GM18867 (cell line): ENCODE data around the gene PKP4.

ENCODE experiments used
- ATAC-seq: cut with Tn5 transposase; IDR thresholded peaks from one replicate; pipeline ENCODE4 v1.9.1; 2021; ENCODE audit warnings: mild to moderate bottlenecking, moderate library complexity; ENCODE audit not compliant: unreplicated experiment

The PKP4 gene

DNA sequence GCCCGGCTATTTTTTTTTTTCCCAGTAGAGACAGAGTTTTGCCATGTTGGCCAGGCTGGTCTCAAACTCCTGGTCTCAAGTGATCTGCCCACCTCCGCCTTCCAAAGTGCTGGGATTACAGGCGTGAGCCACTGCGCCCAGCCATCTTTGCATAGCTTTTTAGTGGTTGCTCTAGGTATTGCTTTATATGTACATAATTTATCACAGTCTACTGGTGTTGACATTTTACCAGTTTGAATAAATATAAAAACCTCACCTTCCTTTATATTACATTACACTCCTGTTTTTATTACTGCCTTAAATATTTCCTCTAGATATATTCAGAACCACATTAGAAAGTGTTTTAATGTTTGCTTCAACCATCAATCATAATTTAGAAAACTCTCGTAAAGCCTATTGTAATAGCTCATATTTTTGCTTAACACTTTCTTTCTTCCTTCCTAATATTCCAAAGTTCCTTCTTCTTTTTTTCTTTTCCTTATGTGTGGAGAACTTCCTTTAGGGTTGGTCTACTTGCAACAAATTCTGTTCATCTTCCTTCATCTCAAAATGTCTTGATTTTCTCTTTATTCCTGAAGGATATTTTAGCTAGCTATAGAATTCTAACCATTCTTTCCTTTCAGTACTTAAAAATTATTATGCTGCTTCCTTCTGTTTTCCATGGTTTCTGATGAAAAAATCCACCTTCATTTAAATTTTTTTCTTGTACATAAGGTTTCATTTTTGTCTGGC lies 256.2 kb downstream of the PKP4 start:
- ATAC-seq, result no peak

DNA sequence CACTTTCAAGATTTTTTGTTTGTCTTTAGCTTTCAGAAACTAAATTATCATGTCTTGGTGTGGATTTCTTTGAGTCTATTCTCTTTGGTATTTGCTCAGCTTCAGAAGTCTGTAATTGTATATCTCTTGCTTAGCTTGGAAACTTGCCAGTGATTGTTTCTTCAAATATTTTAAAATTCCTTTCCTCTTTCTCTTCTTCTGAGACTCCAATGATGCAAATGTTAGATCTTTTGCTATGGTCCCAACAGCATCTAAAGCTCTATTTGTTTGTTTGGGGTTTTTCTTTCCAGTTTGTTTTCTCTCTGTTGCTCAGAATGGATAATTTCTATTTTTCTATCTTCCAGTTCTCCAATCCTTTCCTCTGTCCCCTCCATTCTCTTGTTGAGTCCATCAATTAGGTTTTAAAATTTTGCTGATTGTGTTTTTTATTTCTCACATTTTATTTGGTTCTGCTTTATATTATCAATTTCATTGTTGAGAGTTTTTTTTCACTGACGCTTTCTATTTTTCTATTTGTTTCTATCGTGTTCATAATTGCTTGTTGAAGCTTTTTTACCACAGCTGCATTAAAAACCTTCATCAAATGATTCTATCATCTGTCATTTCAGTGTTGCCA lies 256.9 kb downstream of the PKP4 start:
- no peak for ATAC-seq

GRCh38 chr2:158714420-158714819 lies 257.7 kb downstream of the PKP4 start:
- ATAC-seq, result no peak

DNA sequence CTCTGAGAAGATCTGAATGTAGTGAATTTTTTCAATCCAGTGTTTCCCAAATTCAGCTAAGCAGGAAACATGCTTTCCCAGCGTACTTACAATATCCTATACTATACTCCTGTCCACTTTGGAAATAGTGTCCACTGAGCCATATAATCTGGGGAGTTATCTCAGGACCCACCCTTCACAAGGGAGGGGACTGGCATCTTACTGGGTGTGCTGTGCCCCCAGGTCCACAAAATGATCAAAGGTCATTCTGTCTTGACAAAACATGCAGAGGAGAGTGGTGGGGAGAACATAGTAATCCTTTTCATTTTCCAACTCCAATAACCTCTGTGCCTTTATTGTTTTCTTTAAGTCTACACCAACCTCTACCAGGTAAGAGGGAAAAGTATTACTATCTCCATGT lies 258.6 kb downstream of the PKP4 start:
- no peak for ATAC-seq

DNA sequence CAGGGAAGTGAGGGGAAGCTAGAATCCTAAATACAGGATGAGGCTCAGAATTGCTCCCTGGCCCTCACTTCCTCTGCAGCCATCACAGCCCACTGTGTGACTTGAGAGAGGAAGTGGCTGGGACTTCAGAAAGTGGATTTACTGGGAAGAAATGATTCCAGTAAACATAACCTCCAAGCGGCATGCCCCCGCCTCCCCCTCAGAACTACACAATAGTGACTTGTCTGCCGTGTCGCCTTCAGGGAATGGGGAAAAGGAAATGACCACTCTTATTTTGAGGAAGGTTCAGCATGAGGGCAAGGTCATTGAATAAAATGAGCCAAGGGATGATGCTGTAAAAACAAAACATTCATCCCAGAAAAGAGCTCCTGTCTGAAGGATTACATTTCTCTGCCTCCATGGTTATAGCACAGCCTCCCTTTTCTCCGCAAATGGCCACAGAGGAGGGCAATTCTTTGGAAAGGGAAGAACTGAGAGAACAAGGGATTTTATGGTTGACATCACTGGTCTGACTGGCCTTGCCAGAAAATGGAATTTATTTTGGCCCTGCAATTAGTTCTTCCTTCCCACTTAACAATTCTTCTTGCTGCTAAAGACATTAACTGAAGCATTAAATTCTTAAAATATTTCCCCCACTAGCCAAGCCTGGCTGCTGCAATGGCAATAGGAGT lies 259.5 kb downstream of the PKP4 start:
- no peak for ATAC-seq

GRCh38 chr2:158716921-158717320 lies 260.2 kb downstream of the PKP4 start:
- no peak for ATAC-seq

DNA sequence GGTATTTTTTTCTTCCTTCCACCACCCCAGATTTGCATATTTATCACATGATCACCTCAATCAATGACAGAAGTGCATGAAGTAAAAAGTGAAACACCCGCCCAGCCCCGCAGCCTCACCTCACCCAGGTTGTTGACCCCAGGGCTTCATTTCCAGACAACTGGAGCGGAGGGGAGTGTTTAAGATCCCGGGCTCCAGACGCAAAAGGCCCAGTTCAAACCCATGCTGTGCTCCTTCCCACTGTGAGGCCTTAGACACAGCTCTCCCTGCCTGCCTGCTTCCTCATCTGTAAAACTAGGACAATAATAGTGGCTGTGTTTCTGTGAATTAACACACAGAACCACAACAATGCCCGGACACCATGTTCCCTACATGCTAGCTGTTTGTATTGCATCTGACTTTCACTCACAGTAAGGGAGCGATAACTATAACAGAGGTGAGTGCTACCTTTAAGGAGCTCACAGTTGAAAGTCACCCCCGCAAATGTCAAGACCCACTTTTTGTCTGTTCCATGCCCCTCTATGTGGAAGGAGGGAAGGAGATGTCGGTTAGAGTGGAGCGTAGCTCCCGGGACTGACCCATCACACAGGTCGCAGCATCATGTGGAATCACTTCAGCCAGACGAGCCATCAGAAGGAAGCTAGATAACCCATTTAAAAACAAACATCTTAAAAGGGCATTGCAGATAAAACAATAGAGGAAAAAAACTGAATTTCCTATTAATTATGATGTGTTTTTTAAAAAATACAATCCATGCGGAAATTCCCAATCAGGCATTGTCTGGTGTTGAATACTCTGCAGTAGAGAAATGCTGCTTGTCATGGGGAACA lies 260.8 kb downstream of the PKP4 start:
- ATAC-seq, result no peak

DNA sequence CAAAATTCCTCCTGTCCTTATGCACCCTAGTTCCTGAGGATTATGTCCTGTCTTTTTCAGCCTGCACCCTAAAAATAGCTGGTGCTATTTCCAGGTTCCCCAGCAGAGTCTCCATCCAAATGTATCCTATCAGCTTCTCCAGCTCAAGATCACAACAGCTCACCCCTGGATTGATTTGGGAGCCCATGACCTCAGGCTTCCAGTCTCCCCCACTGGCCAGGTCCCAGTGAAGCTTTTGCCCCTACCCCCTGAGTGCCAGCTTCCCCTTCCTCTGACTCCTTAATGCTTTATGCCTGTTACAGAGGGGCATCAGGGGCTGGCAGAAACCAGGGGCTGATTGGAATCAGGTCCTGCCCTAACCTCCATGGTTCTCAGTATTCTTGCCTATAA lies 261.4 kb downstream of the PKP4 start:
- no peak for ATAC-seq

DNA sequence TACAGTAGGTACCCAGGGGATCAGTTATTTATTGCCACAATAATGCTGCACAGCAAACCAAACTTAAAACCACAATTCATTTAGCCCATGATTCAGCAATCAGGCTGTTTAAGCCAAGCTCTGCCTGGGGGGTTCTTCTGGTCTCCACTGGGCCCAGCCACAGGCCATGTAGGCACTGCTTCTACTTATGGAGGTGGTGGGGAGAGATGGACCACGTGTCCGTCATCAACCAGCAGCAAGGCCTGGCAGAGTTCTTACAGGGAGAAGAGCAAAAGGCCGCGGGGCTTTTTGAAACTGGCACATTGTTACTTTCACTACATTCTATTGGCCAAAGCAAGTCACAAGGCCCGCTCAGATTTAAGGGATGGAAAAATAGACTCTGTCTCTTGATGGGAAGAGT lies 262.1 kb downstream of the PKP4 start:
- ATAC-seq, result no peak

GRCh38 chr2:158719403-158719802 lies 262.7 kb downstream of the PKP4 start:
- ATAC-seq, result no peak

DNA sequence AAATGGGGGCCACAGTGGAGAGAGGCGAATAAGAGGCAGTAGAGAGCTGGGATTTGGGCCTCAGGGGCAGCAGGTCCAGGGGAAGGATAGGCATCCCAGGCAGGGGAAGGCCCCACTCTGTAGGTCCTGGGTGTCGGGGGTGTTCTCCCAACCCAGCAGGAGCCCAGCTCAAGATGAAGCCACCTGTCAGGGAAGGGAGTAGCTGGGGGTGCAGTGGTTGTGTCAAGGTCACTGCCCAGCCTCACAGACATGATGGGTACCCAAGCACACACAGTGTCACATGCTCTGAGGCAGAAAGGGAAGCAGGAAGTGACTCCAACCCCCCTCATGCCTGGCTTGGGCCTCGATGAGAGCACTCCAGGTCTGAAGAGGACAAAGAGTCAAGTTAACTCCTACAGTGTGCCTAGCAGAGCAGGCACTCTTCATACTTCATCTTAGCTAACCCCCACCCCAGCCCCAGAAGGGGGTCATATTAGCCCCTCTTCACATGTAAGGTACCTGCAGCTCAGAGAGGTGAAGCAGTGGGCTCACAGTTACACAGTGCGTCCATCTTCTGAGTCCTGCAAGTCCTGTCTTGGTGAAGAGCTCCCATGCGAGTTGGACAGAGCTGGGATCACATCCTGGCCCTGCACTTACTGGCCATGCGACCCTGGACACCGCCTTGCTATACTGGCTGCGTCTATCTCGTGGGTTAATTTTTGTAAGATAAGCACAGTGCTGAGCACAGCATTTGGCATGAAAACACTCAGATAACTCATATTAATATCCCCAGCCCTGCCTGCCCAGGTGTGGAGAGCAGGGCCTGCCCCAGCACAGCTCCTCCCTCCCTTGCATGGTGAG lies 265.7 kb downstream of the PKP4 start:
- ATAC-seq, result no peak

DNA sequence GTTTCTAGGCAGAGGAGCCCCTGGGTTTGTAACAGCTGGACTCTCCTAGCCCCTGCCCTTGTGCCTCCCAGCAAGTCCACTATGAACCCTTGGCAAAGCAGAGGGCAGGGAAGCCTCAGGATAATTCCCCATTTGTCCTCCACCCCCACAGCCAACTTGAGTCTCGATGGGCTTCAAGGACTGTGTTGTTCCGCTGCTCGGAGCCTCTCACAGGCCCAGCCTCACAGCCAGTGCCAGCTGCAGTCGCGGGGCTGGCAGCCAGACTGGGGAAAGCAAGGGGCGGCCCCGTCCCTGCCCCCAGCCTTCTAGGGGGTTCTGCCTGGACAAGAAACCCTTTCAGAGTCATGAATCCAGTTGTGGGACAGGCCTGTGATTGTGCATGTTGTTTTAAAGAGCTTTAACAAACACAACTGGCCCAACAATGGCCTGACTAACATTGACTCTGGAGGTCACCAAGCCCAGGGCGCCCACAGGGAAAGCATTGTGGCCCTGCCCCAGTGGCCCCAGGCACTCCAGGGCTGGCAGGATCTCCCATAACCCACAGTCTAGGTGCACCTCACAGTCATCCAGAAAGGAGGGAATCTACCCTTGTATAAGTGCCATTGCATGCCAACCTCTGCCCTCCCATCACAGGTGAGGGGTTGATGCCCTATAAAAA lies 266.6 kb downstream of the PKP4 start:
- ATAC-seq, result no peak

DNA sequence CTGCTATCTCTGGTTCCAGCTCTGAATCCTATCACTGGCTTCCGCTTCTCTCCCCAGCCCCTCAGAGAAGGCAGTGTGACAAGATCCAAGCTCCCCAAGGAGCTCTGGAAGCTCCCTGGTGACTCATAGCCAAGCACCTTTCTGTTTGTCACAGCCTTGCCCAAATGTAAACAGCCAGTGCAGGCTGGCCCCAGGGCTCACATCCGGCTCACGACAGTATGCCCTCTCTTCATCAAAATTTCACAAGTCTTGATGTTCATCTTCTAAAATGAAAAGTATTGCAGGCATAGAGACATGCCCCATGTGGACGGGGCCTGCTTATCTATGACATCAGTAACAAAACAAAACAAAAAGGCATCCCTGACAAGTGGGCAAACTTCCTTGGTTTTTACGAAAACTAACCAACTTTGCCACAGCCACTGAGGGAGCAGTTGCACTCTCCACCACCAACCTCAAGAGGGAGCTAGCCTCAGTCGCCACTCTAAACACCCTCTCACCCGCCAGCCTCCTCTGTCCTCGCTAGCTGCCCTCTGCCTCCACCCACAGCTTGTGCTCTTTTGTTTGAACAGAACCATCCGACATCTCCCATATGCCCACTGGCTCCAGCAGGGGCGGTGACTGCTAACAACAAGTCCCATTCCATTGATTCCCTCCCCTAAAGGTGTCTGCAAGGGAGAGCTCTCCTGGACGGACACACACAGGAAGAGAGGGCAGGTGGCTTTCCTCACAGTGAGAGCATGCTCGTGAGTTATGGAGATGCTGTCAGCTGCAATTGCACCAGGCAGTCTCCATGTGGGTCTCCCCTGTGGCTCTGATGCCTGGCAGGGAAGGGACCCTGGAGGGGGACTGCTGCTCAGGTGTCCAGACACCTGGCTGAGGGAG lies 267.4 kb downstream of the PKP4 start:
- ATAC-seq, result no peak

- ATAC-seq, result no peak
These were observed 268.1 kb downstream of the PKP4 start for GRCh38 chr2:158724803-158725381.

DNA sequence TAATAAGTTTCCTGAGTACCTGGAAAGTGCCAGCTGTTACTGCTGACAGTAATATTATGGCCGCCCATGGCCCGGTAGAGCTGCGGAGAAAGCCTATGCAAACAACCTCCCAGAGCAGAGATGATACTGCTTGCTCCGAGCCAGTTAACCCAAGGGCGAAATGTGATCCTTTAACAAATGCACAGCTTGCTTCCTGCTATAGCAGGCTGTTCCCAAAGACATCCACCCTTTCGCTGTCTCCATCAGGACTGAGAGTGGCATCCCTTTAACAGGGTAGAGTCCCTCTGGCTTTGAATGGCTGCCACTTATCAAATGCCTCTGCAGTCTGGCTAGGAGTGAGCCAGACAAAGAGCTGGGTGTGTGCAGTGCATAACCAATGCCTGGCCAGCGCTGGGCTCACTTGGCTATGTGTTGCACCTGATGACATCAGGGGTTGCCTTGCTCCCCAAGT lies 268.7 kb downstream of the PKP4 start:
- ATAC-seq, result no peak

DNA sequence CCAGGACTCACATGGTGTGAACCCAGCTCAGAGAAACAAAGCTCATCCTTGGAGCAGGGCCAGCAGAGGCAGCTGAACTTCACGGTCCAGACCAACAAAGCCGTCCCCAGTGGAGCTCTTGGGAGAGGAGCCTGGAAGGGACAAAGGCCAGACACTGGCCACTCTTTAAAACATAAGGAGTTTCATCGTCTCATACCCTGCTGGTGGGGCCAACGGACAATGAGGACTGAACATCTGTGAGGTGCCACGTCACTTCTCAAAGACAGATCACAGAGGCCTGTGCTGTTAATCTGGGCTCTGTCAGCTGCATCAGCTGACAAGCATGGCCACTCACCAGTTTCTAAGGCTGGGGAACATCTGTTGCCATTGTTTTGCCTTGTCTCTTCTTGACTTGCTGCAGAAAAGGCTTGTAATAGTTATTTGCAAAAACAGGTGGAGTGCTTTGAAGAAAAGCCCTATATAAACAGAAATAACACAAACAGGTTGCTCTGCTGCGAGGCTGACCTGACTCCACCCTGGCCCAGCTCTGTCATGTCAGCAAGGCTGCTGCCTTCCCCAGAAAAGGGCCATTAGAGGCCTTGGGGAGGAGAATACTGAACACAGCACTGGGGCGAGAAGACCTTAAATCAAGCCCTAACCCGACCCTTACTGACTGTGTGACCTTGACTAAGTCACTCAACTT lies 270.3 kb downstream of the PKP4 start:
- ATAC-seq, result no peak

GRCh38 chr2:158728422-158728821 lies 271.7 kb downstream of the PKP4 start:
- no peak for ATAC-seq

DNA sequence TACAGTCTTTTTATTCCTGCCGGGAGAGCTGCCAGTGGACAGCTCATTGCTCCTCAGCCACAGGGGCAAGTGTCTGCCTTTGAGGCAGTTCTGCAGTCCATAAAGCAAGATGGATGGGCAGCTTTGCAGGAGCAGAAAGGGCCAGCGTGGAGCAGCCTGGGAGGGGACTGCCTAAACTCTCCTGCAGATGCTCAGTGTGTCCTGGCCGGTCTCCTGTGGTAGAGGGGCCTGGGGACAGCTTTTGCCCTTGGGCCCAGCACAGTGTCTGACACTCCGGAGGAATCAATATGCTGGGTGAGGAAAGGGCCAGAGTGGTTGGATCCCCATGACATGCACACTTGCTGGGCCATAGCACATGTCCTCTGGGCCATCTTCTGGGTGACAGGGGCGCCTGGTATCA lies 272.7 kb downstream of the PKP4 start:
- ATAC-seq, result no peak
